Testis (tissue), 2 donors: ENCODE results near the gene SVEP1.

Experiments used
- POLR2A ChIP-seq: fragments of 450-650 bp; IDR thresholded peaks from one replicate; pipeline ENCODE4 v1.6.1; 2017; ENCODE audit warnings: antibody characterized with exemption, mild to moderate bottlenecking, moderate library complexity
- TF ChIP-seq, protein P1 (sequence below), 3 experiments: fragments of 450-650 bp in 2 of 3; fragments of 200-600 bp in 1 of 3; sonication (generic) in 1 of 3; IDR thresholded peaks; one replicate each; pipeline ENCODE4 v1.5.1; 2016 to 2019; ENCODE audit warnings: antibody characterized with exemption in 3 of 3, mild to moderate bottlenecking in 2 of 3, moderate library complexity in 1 of 3

DNA sequence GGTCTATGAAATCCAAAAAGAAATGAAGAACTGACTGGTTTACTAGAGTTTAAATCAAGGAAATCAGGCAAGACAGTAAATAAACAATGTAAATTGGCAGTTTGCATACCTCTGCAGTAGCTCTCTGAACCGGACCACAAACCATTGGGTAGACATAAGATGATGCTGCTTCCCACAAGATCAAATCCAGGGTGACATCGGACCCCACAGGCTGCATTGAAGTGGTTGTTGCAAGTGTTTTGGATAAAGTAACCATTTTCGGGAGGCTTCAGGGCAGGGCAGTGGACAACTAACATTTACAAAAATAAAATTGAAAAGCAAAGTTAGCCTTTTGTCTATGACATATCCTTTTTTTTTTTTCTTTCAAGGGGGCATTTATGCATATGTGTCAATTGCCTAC, 66.7 kb downstream of the SVEP1 start:
- no peak for TF ChIP-seq POLR2A
- TF ChIP-seq, protein P1, sequence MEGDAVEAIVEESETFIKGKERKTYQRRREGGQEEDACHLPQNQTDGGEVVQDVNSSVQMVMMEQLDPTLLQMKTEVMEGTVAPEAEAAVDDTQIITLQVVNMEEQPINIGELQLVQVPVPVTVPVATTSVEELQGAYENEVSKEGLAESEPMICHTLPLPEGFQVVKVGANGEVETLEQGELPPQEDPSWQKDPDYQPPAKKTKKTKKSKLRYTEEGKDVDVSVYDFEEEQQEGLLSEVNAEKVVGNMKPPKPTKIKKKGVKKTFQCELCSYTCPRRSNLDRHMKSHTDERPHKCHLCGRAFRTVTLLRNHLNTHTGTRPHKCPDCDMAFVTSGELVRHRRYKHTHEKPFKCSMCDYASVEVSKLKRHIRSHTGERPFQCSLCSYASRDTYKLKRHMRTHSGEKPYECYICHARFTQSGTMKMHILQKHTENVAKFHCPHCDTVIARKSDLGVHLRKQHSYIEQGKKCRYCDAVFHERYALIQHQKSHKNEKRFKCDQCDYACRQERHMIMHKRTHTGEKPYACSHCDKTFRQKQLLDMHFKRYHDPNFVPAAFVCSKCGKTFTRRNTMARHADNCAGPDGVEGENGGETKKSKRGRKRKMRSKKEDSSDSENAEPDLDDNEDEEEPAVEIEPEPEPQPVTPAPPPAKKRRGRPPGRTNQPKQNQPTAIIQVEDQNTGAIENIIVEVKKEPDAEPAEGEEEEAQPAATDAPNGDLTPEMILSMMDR (IDR thresholded peaks at IDR 0.05), result no peak
